ENCODE data around the gene HYAL3.
"Not testable (repeated sequence)": the region's sequence is repeated elsewhere in the genome, so short reads cannot be mapped to it uniquely, and the experiment has no call there.

HYAL3 gene

DNA sequence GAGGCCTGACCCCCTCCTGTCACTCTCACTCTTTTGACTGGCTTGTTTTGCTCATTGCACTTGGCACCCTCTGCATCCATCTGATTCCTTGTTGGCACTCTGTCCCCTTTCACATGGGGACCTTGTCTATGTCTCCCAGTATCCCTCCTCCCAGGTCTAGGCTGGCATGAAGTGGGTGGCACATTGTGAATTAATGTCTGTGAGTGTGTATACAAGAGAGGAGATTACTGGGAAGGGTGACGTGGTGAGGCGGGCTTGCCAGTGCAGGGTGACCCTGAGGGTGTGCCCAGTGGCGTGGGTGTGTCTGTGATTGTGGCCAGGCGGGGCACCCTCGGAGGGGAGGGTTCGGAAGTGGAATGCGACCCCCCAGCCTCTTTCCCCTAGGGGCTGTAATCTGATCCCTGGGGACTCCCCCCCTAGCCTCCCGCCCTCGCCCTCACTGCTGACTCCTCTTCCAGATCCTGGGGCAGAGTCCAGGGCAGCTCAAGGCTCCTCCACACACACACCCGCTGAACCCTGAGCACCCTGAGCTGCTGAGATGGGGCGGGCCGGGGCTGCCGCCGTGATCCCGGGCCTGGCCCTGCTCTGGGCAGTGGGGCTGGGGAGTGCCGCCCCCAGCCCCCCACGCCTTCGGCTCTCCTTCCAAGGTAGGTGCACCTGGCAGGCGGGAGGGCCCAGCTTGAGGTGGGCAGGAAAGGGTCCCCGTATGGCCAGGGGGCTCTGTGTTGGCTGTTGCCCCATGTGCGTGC, 30.3 kb downstream of the HYAL3 start, which contains the start of gene SEMA3B:
SEMA3B (plus strand) TSS at position 445 of the 749 bp plus-strand sequence; CDS start at position 539, 94 bp downstream.
- FAIRE-seq, result no peak

DNA sequence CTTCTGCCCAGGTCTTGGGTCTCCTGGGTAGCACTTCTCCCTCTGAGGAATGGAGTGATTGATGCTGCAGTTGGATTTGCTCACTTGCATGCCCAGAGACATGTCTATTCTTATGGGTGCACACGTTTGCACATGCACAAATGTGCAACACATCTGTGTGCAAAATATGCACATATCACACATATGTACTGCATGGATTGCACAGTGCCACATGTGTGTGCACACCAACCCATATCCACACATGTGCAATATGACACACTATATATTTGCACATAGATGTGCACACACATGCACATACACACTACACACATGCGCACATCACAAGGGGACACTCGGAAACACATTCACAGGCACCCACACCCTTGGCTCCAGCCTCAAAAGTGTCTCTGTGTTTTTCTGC, 30.9 kb downstream of the HYAL3 start:
- no peak for FAIRE-seq

DNA sequence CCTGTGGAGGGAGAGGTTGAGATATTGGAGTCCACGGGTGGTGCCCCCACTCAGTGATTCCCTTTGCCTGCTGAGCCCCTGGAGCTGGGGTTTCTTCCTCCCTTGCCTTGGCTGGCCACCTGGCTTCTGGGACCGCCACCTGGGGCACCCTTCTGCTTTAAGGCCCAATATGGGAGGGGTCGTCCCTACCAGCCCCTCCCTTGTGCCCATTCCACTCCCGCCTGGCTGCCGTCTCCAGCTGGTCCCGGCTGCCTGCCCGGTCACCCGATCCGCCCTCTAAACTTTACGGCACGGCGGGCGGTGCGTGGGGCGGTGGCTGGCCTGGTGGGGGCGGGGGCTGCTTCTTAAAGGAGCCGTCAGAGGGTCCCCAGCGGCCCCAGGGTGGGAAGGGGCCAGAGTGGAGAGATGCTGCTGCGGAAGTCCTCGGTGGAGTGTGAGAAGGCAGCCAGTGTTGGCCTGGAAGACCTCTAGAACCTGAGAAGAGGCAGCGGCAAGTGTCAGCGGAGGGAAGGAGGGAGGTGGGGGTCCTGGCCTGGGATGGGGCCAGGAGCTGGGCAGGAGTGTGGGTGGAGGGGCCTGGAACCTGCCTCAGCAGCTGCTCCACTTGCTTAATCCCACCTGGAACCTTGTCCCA, 31.8 kb downstream of the HYAL3 start:
- no peak for FAIRE-seq

DNA sequence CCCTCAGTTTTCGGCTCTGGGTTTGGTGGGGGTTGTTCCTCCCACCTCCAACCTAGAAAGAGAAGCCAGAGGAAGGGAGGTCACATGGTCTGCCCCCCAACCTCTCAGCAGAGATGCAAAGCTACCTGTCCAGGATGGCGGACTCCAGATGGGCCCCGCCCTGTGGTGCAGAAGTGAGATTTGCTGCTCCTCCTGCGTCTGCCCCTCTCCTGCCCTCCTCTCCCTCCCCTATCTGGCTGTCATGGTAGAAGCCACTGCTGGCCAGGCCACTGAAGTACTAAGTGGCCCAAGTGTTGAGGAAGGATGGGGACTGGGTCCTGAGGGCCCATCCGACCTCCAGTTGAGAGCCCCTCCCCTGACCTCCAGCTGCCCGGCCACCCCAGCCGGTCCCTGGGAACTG, 32.4 kb downstream of the HYAL3 start:
- no peak for FAIRE-seq

DNA sequence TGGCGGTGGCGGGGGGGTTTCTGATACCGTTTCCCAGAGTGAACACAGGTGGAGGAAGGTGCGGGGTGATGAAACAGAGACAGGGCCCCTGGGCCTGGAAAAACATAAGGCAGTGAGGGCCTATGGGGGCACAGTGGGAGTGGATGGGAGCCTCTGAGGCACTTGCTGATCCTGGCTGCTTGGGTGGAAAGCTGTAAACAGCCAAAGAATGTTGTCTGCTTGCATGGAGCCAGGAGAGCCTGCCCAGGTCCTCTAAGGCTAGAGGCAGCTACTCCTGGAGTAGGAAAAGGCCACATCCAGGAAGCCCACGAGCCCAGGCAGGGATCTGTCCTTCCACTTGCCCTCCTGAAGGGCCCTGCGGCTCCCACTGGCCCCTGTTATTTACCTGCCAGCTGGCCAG, 33.2 kb downstream of the HYAL3 start:
- FAIRE-seq, result no peak

DNA sequence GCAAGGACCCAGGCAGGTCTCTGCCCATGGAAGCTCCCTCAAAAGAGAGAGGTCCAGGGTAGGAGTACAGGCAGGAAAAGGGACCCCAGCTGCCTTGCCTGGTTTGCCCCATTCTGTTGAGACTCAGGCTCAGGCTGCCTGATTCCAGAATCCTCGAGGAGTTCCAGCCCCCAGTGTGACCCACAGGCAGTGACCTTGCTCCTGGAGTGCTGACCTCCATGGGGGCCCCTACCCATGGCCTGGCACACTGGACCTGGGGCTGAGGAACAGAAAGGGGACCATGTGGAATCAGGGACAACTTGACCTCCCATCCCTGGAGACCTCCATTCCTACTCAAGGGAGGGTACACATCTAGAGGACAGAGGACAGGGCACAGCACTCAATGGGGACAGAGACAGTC, 33.6 kb downstream of the HYAL3 start:
- no peak for FAIRE-seq

DNA sequence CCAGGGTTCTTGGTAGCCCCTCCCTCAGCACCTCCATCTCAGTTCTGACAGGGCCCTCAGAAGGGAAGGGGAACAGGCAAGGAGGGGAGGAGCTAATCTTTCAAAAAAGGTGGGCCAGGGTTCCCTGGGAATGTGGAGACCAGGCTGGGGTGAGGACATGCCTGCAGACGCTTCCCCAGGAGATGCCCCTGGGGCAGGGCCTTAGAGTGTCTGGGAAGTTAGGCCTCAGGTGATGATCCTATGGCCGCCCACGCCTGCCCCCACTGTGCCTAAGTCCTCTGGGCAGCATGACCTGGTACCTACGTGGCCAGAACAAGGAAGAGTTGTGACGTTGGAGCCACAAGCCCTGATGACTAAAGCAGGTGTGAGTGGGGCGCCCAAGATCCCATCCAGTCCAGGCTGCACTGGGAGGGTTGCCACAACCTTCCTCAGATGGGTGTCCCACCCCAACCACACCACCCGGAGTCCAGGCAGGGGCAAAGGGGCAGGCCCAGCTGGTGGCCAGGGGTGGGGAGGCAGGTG, 34.2 kb downstream of the HYAL3 start:
- no peak for FAIRE-seq

DNA sequence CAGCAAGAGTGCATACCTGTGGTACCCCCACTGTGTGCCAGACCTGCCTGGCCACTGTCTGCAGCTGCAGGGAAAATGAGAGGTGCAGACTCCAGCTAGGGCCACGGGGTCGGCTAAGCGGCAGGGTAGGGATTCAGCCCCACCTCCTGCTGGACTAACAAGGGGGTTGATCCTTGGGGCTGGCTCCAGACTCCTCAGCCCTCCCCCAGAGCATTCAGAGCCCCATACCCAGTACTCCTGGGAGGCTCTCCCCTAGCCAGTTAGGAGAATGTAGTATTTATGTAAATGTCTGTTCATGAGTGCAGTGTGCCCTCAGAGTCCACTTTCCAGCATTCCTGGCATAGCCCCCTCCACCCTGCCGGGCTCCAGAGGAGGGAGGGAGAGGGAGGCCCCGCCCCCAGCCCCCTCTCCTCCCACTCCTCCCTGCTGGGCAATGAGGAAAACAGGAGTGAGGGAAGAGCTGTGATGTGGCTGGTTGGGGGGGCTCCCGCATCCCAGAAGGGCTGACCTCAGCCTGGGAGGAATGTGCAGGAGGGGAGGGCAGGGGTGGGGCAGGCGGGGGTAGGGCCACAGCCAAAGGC, 34.7 kb downstream of the HYAL3 start:
- peak; percentile 75 for FAIRE-seq

DNA sequence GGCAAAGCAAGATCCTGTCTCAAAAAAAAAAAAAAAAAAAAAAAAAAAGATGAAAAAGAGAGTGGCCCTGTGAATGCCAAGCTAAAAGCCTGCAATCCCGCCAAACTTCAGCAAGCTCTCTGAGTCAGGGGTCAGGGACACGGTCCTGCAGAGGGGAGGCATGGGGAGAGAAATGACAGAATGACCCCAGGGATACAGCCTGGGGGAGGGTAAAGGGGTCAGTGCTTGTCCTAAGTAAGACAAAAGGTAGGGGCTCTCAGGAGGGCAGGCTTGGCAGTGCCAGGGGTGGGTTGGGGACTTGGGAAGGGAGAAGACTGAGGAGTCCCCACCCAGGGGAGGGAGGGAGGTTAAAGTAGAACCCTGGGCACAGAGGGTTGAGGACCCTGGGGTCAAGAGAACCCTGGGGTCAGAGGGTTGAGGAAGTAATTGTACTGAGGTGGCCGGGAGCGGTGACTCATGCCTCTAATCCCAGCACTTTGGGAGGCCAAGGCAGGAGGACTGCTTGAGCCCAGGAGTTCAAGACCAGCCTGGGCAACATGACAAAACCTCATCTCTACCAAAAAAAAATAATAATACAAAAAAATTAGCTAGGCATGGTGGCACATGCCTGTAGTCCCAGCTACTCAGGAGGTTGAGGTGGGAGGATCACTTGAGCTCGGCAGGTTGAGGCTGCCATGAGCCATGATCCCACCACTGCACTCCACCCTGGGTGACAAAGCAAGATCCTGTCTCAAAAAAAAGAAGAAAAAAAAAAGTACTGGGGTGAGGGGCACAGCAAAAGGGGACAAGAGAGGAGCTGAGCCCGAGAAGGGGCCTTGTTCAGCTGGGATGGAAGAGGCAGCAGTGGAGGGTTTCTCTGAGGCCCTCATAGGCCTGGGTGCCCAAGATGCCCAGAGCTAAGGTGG, 35.5 kb downstream of the HYAL3 start:
- FAIRE-seq, result peak; percentile 14

DNA sequence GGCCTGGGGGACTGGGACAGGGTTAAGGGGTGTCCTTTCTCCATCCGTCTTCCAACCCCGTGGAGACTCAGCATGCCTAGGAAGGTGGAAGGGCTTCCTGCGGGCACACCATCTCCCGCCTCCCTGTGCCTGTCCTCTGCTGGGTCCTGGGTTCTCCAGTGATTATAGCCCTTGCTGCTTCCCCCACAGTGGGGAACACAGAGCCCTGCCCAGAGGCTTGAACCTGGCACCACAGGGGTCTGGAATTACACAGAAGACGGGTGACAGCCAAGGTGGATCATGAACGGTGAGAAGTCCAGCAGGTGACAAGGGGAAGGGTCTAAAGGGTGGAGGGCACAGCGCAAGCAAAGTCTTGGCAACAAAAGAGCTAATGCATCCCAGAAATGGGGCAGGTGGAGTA, 36.4 kb downstream of the HYAL3 start:
- no peak for FAIRE-seq

DNA sequence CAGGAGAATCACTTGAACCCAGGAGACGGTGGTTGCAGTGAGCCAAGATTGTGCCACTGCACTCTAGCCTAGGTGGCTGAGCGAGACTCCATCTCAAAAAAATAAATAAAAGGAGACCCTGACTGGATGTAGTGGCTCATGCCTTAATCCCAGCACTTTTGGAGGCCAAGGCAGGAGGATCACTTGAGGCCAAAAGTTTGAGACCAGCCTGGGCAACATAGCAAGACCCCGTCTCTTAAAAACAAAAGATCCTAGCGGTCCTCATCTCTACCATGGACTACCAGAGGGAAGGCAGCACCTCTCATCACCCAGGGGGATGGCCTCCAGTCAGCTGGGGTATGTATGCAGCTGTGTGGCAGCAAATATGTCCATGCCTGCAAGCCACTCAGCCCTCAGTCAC, 37.0 kb downstream of the HYAL3 start:
- FAIRE-seq, result not testable (repeated sequence)

DNA sequence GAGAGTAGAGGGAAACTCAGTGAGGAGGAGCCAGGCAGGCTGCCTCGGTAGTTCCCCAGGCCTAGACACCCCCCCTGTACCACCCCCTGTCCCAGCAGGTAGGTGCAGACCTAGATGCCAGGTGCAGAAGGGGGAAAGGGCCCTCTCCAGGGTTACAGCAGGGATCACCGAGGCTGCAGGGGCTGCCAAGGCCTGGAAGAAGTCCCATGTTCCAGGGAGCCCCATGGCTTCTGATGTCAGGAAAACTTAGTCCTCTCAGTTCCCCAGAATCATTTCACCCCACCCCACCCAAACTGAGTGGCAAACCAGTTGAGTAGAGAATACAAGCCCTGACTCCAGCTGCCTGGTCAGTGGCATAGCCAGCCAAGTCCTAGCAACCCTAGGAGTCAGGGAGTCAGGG, 37.7 kb downstream of the HYAL3 start:
- FAIRE-seq, result no peak

DNA sequence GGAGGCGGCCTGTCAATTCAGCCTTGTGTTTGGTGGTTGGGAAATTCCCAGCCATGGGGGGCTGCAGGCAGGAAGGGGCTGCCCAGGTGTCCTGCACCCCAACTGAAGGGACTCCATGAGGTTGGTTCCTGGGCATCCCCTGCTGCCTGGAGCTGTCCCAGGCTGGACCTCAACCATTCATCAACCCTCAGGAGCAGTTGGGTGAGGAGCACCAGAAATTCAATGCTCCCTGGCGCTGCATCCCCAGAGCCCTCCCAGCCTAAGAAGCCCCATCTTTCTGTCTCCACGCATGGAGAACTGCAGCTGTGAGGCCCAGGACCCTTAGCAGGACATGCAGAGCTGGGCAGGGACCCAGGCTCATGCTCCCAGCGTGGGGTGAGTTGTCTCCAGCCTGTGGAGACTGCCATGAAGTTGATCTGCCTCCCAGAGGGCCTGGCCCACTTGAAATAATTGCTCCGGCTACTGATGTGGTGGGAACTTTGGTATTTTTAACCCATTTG, 38.2 kb downstream of the HYAL3 start:
- FAIRE-seq, result no peak

DNA sequence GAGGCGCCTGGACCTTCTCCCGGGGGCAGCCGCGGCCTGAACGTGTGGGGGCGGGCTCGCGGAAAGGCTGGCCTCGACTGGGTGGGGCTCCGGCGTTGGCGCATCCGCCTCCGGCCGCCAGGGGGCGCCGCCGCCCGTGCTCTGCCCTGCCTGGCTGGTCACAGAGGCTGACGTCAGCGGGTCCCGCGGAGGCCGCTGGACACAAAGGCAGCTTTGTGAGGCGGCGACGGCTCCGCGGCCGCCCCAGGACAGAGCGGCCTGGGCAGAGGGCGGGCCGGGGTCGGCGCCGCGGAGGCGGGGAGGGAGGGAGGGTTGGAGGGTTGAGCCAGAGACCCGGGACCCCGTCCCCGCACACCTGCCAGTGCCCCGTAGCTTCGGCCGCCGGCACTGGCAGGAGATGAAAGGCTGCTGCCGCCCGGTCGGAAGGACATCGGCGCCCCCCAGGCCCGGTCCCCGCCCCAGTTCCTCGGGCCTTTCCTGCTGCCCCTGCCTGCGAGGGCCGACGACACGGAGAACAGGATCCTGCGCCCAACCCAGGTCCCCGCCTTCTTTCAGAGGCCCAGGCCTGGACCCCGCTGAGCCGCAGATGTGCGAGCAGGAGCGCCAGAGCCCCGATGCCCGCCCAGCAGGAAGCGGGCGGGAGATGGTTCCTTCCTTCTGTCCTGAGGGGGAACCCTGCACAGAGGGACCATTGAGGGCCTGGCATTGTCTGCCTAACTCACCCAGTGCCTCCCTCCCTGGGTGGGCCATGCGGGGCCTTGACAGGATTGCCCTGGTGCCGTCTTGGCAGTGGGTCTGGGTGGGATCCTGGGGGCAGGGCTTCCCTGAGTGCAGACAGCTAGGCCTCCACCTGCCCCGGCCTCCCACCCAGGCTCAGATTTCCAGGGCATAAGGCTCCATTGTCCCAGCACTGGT, 38.9 kb downstream of the HYAL3 start:
- FAIRE-seq, result no peak

DNA sequence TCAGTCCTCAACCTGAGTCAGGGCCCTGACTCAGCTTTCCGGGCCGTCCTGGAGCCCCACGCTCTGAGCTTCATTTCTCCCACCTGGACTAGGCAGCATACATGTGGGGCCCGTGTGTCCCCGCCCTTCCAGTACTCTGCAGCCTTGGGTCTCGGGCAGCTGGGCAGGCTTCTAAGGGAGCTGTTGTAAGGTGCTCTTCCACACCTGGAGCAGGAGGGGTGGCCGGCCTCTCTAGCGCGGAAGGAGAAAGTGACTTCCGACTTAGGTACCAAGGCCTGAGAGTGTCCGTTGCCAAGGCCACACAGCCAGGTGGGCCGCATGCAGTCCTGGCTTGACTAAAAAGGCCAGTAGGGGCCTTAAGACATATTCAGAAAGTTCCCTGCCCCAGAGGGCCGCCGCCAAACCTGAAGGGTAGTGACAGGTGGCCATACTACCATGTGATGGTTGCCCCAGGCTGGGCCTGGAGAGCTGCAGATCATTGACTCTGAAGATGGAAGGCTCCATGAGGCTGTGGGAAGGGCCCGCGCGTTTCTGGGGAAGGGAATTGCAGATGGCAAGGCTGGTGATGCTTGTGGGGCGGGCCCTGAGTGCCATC, 39.7 kb downstream of the HYAL3 start:
- no peak for FAIRE-seq

DNA sequence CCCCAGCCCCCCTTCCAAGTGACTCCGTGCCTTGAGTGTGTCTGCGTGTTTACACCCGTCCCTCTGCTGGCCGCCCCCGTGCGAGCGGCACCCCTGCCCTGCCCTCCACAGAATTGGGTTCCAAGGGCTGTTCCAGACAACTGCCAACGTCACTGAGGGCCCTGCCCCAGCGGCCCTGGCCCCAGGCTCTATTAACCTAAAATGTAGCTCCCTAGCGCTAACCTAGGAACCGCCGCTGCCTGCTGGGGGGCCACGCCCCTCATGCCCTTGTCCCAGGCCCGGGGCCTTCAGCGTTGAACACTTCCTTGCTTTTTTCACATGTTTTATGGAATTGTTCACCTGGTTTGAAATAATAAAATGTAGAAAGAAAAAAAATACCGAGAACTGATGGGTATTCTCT, 40.2 kb downstream of the HYAL3 start:
- no peak for FAIRE-seq

DNA sequence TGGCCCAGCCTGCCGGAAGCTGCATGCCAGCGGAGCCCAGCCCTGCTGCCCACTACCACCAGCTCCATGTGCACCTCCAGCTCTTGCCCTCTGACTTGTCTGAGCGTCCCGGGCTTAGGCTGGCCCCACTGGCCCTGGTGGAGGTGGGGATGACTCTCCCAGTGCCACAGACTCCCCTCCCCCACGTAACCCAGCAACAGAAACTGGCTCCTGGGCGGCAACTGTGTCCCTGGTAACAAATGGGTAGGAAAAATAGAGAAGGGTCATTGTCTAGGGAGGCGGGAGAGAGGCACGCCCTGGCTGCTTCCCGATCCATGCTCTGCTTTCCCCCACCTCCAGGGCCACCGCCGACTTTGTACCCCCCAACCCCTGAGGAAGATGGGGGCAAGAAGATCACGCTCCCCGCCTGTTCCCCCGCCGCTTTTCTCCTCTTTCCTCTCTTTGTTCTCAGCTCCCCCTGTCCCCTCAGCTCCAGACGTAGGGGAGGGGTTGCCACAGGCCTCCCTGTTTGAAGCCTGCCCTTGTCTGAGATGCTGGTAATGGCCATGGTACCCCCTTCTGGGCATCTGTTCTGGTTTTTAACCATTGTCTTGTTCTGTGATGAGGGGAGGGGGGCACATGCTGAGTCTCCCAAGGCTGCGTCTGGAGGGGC, 41.0 kb downstream of the HYAL3 start:
- no peak for FAIRE-seq

DNA sequence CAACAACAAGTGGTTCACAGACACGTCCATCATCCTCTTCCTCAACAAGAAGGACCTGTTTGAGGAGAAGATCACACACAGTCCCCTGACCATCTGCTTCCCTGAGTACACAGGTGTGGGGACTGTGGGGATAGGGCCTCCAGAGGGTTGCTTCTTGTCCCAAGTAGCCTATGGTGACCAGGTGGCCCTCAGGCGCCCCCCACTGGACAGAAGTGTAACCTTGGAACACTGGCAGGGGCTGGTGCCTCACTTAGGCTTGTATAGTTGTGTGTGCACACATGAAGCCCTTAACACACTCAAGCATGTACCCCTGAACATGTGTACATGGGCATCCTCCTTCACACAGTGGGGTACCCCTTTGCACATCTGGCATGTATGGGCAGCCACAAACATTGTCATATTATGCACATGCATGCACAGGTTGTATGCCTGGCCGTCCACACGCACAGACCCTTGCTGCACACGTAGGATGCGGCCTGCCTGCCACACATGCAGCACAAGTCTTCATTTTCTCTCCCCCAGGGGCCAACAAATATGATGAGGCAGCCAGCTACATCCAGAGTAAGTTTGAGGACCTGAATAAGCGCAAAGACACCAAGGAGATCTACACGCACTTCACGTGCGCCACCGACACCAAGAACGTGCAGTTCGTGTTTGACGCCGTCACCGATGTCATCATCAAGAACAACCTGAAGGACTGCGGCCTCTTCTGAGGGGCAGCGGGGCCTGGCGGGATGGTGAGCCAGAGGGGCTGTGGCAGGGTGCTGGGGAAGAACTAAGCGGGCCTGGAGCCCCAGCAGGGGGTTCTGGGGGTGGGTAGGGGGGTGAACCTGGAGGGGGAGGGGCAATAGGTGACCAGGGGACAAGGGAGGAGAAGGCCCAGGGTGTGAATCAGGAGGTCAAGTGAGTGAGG, 42.0 kb downstream of the HYAL3 start:
- FAIRE-seq, result no peak

DNA sequence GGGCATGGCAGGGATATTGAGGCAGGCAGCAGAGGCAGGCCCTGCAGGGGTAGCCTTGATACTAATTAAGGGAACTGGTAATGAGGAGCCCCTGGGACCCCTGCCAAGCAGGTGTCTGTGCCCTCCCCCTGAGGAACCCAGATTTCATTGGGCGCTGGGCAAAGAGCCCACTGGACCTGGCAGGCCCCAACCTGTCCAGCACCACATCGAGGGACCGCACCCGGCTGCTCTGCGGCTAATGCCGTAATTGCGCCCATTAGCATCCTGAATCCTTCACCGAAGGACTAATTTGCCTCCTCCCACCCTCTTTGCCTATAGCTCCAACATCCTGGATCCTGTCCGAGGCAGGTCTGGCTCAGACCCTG, 44.0 kb downstream of the HYAL3 start:
- FAIRE-seq, result no peak

Data from A204.1 (cell line).